Suprapubic skin (tissue), 4 donors: ENCODE results near the gene TMEM52. TPM values are rescaled to one million over a fixed set of nuclear protein-coding genes. Genes with fewer than 3 reads are reported as not detected.

ENCODE experiments used
- DNase-seq, 2 donors: peaks; one replicate each; pipeline ENCODE4 v3.0.0-alpha.2; 2019; ENCODE audit warnings: low spot score in 2 of 2
- H3K27ac ChIP-seq: fragments of 200-600 bp; sonication (generic); one replicate; pipeline ENCODE4 v1.5.1; 2019
- H3K27me3 ChIP-seq: fragments of 200-600 bp; sonication (generic); one replicate; pipeline ENCODE4 v1.5.1; 2019
- H3K36me3 ChIP-seq: fragments of 200-600 bp; sonication (generic); one replicate; pipeline ENCODE4 v1.5.1; 2019
- H3K4me1 ChIP-seq: fragments of 200-600 bp; sonication (generic); one replicate; pipeline ENCODE4 v1.5.1; 2019
- H3K4me3 ChIP-seq: fragments of 200-600 bp; sonication (generic); one replicate; pipeline ENCODE4 v1.5.1; 2019; ENCODE audit warnings: mild to moderate bottlenecking
- H3K9me3 ChIP-seq: fragments of 200-600 bp; sonication (generic); one replicate; pipeline ENCODE4 v1.5.1; 2019
- CTCF ChIP-seq, 2 donors: fragments of 200-600 bp in 1 of 2; fragments of 450-650 bp in 1 of 2; sonication (generic) in 1 of 2; IDR thresholded peaks; one replicate each; pipeline ENCODE4 v1.5.1; 2016 to 2019; ENCODE audit warnings: antibody characterized with exemption in 2 of 2, mild to moderate bottlenecking in 1 of 2, moderate library complexity in 1 of 2
- EP300 ChIP-seq: sonication (generic); formaldehyde crosslinking; IDR thresholded peaks from one replicate; pipeline ENCODE4 v1.6.1; 2017; ENCODE audit warnings: antibody characterized with exemption
- POLR2A ChIP-seq, 2 donors: fragments of 450-650 bp; IDR thresholded peaks; one replicate each; pipeline ENCODE4 v1.6.1; 2017; ENCODE audit warnings: antibody characterized with exemption in 2 of 2, mild to moderate bottlenecking in 2 of 2, moderate library complexity in 2 of 2
- POLR2AphosphoS5 ChIP-seq, 3 donors: sonication (generic); formaldehyde crosslinking; IDR thresholded peaks; one replicate each; pipeline ENCODE4 v1.6.1; 2017; ENCODE audit warnings: antibody characterized with exemption in 3 of 3
- WGBS: methylation state at CpG from one replicate; pipeline ENCODE4 v1.1.5; 2018; 5-methylcytosine and 5-hydroxymethylcytosine counted together
- total RNA-seq, 4 donors: library from RNA; depleted of rRNA; stranded (reverse); fragments of >200 nt; gene quantifications; one replicate each; pipeline ENCODE4 v1.1.0, GENCODE V29; 2016

Gene TMEM52
- total RNA-seq, 4 donors from 2014 or later, result 2.2 to 6.0 (median 4.5) TPM

GRCh38 chr1:1895456-1896336 is 23.4 kb downstream of the TMEM52 start:
- DNase-seq, result no peak
- Histone ChIP-seq H3K27ac (no peak overlapping the region), H3K4me1 (peaks cover 49% of the 10 kb centered on the region), H3K36me3 (no peaks in the 10 kb centered on the region), H3K9me3 (no peaks in the 10 kb centered on the region), H3K4me3 (no peak overlapping the region), H3K27me3 (no peaks in the 10 kb centered on the region)
- 74% methylated on average over 10 of the region's 14 CpGs for WGBS
- TF ChIP-seq CTCF (IDR thresholded peaks at IDR 0.05) (no peak), POLR2AphosphoS5 (IDR thresholded peaks at IDR 0.05) (no peak), POLR2A (IDR thresholded peaks at IDR 0.05) (no peak), EP300 (no peak)

GRCh38 chr1:1895060-1895418 is 24.0 kb downstream of the TMEM52 start:
- Histone ChIP-seq H3K9me3 (no peaks in the 10 kb centered on the region), H3K4me3 (peak overlapping the region; percentile 21), H3K27ac (no peak overlapping the region), H3K4me1 (peaks cover 49% of the 10 kb centered on the region), H3K36me3 (no peaks in the 10 kb centered on the region), H3K27me3 (no peaks in the 10 kb centered on the region)
- TF ChIP-seq POLR2A (IDR thresholded peaks at IDR 0.05), result no peak
- TF ChIP-seq EP300, result no peak
- no peak for TF ChIP-seq CTCF (IDR thresholded peaks at IDR 0.05)
- no peak for TF ChIP-seq POLR2AphosphoS5 (IDR thresholded peaks at IDR 0.05)
- no peak for DNase-seq
- 29% methylated on average over 9 of the region's 10 CpGs for WGBS

- TF ChIP-seq POLR2A (IDR thresholded peaks at IDR 0.05) (no peak), EP300 (no peak), POLR2AphosphoS5 (IDR thresholded peaks at IDR 0.05) (no peak), CTCF (IDR thresholded peaks at IDR 0.05) (no peak)
- Histone ChIP-seq H3K27me3 (no peaks in the 10 kb centered on the region), H3K9me3 (no peaks in the 10 kb centered on the region), H3K27ac (no peak overlapping the region), H3K4me1 (peaks cover 51% of the 10 kb centered on the region), H3K36me3 (no peaks in the 10 kb centered on the region), H3K4me3 (peak overlapping the region; percentile 21)
- DNase-seq, result no peak
- WGBS, result 22% methylated on average over 10 of the region's 14 CpGs
These were observed 24.6 kb downstream of the TMEM52 start for GRCh38 chr1:1894354-1895059.

GRCh38 chr1:1893997-1894353 is 25.1 kb downstream of the TMEM52 start:
- H3K4me1 ChIP-seq, result peaks cover 56% of the 10 kb centered on the region
- H3K36me3 ChIP-seq, result no peaks in the 10 kb centered on the region
- no peak overlapping the region for H3K4me3 ChIP-seq
- DNase-seq, result no peak
- 86% methylated on average over 1 of the region's 2 CpGs for WGBS
- H3K9me3 ChIP-seq, result no peaks in the 10 kb centered on the region
- TF ChIP-seq CTCF (IDR thresholded peaks at IDR 0.05), result no peak
- no peak for TF ChIP-seq POLR2A (IDR thresholded peaks at IDR 0.05)
- TF ChIP-seq POLR2AphosphoS5 (IDR thresholded peaks at IDR 0.05), result no peak
- no peak for TF ChIP-seq EP300
- no peaks in the 10 kb centered on the region for H3K27me3 ChIP-seq
- H3K27ac ChIP-seq, result no peak overlapping the region

- TF ChIP-seq POLR2AphosphoS5 (IDR thresholded peaks at IDR 0.05) (no peak), EP300 (no peak), POLR2A (IDR thresholded peaks at IDR 0.05) (no peak), CTCF (IDR thresholded peaks at IDR 0.05) (no peak)
- H3K36me3 ChIP-seq, result no peaks in the 10 kb centered on the region
- H3K27ac ChIP-seq, result peak overlapping the region; percentile 98
- DNase-seq, result no peak
- H3K9me3 ChIP-seq, result no peaks in the 10 kb centered on the region
- H3K4me1 ChIP-seq, result peaks cover 61% of the 10 kb centered on the region
- no peaks in the 10 kb centered on the region for H3K27me3 ChIP-seq
- WGBS, result 75% methylated on average over 7 of the region's 19 CpGs
- H3K4me3 ChIP-seq, result no peak overlapping the region
These were observed 25.6 kb downstream of the TMEM52 start for GRCh38 chr1:1893291-1893985.
